Measurements from ENCODE around the gene ALKBH5.

- no peak for TF ChIP-seq CTCF (IDR thresholded peaks at IDR 0.05)
- TF ChIP-seq POLR2A (IDR thresholded peaks at IDR 0.05) = no peak
- no peak for TF ChIP-seq EP300 (IDR thresholded peaks at IDR 0.05)
Observed at GRCh38 chr17:18148586-18148985, 35.0 kb upstream of the ALKBH5 start.

All from tibial nerve (tissue), 4 donors.